H1 (cell line): Measurements from ENCODE around the gene POLR1F. TPM values are rescaled to one million over a fixed set of nuclear protein-coding genes. Genes with fewer than 3 reads are reported as not detected.

Source experiments
- CTCF ChIA-PET: fragments of 300-600 bp; sonication (Branson Sonifier 250); formaldehyde crosslinking; loops from one replicate; lab custom pipeline; 2021; ENCODE audit not compliant: partially characterized antibody; lab: Charles Lee
- POLR2A ChIA-PET: fragments of 300-600 bp; sonication (Branson Sonifier 250); formaldehyde crosslinking; loops from one replicate; lab custom pipeline; 2021; ENCODE audit warnings: inconsistent platforms; ENCODE audit not compliant: partially characterized antibody; lab: Charles Lee
- DNase-seq, 2 experiments: peaks; one replicate each; pipeline versions ENCODE4 v3.0.0 to v3.0.0-alpha.2; 2010 to 2022; ENCODE audit warnings: low spot score in 2 of 2, low read depth in 1 of 2, mixed read lengths in 1 of 2
- FAIRE-seq: peaks from 2 replicates; lab custom pipeline; 2011; peaks lifted over from hg19 to GRCh38; lab: Jason Lieb, UNC
- H2AFZ ChIP-seq: 2 replicates; pipeline ENCODE4 v1.8.1; 2012; ENCODE audit warnings: low read length, inconsistent platforms
- H2AK5ac ChIP-seq: 2 replicates; pipeline ENCODE4 v1.6.1; 2013; ENCODE audit warnings: low read depth, low read length
- H2BK120ac ChIP-seq: replicated peaks from 2 replicates; pipeline ENCODE3; 2013; ENCODE audit warnings: low read depth, low read length, inconsistent platforms
- H2BK12ac ChIP-seq: 2 replicates; pipeline ENCODE4 v1.6.1; 2013; ENCODE audit warnings: low read depth, low read length
- H2BK15ac ChIP-seq: 2 replicates; pipeline ENCODE4 v1.6.1; 2013; ENCODE audit warnings: low read length
- H2BK20ac ChIP-seq: 2 replicates; pipeline ENCODE4 v1.6.1; 2013; ENCODE audit warnings: low read length
- H2BK5ac ChIP-seq: 2 replicates; pipeline ENCODE4 v1.6.1; 2013; ENCODE audit warnings: low read depth, low read length
- H3K14ac ChIP-seq: 2 replicates; pipeline ENCODE4 v1.6.1; 2013; ENCODE audit warnings: inconsistent platforms; ENCODE audit not compliant: insufficient read length
- H3K18ac ChIP-seq: 2 replicates; pipeline ENCODE4 v1.6.1; 2013; ENCODE audit warnings: low read length; ENCODE audit errors: extremely low read depth
- H3K23ac ChIP-seq: 2 replicates; pipeline ENCODE4 v1.6.1; 2013; ENCODE audit warnings: inconsistent platforms; ENCODE audit not compliant: insufficient read length
- H3K23me2 ChIP-seq: 2 replicates; pipeline ENCODE4 v1.6.1; 2013; ENCODE audit warnings: low read depth, low read length
- H3K27ac ChIP-seq: 2 replicates; pipeline ENCODE4 v1.6.1; 2011; ENCODE audit warnings: low read depth, low read length, inconsistent platforms
- H3K27me3 ChIP-seq, 4 experiments: replicated peaks in 1 of 4; 1 replicate in 1 of 4; 2 replicates in 3 of 4; pipeline versions ENCODE4 v1.6.1 to v1.8.1; 2011 to 2013; ENCODE audit warnings: low read length in 3 of 4, mild to moderate bottlenecking in 3 of 4, inconsistent platforms in 2 of 4, mixed read lengths in 2 of 4, moderate library complexity in 1 of 4; ENCODE audit not compliant: control insufficient read depth in 3 of 4, insufficient read depth in 3 of 4; ENCODE audit errors: extremely low read depth in 1 of 4
- H3K36me3 ChIP-seq, 4 experiments: 2 replicates each; pipeline versions ENCODE4 v1.6.1 to v1.8.1; 2011 to 2013; ENCODE audit warnings: mild to moderate bottlenecking in 4 of 4, low read length in 3 of 4, moderate library complexity in 2 of 4, control low read depth in 1 of 4, inconsistent platforms in 1 of 4; ENCODE audit not compliant: insufficient read depth in 4 of 4, control insufficient read depth in 2 of 4
- H3K4ac ChIP-seq: replicated peaks from 2 replicates; pipeline ENCODE3; 2013; ENCODE audit warnings: low read length, low read depth, mixed read lengths, inconsistent platforms; ENCODE audit not compliant: insufficient read length
- H3K4me1 ChIP-seq, 4 experiments: replicated peaks in 1 of 4; 1 replicate in 1 of 4; 2 replicates in 3 of 4; pipeline versions ENCODE4 v1.6.1 to v1.8.1; 2011 to 2013; ENCODE audit warnings: low read length in 3 of 4, inconsistent platforms in 2 of 4, mixed read lengths in 1 of 4; ENCODE audit not compliant: insufficient read depth in 4 of 4, control insufficient read depth in 3 of 4
- H3K4me2 ChIP-seq, 2 experiments: 2 replicates each; pipeline versions ENCODE4 v1.6.1 to v1.8.1; 2011 to 2013; ENCODE audit warnings: low read depth in 2 of 2, low read length in 2 of 2, control low read depth in 1 of 2, inconsistent platforms in 1 of 2, mild to moderate bottlenecking in 1 of 2; ENCODE audit not compliant: insufficient read depth in 1 of 2
- H3K4me3 ChIP-seq, 4 experiments: fragments of 200-600, 300-600 bp in 1 of 4; sonication (generic), shearing (Covaris generic), sonication (Bioruptor Twin) in 1 of 4; 2 replicates each; pipeline versions ENCODE4 v1.5.1 to v1.8.1; 2011 to 2016; ENCODE audit warnings: low read length in 4 of 4, low read depth in 3 of 4, control low read depth in 2 of 4, inconsistent platforms in 2 of 4, mild to moderate bottlenecking in 2 of 4, mixed read lengths in 1 of 4, moderate library complexity in 1 of 4; ENCODE audit not compliant: insufficient read depth in 2 of 4; ENCODE audit errors: extremely low read depth in 1 of 4
- H3K56ac ChIP-seq: replicated peaks from 2 replicates; pipeline ENCODE3; 2013; ENCODE audit warnings: low read depth, mild to moderate bottlenecking, mixed read lengths, low read length, inconsistent platforms; ENCODE audit not compliant: insufficient read length
- H3K79me1 ChIP-seq: 2 replicates; pipeline ENCODE4 v1.6.1; 2013; ENCODE audit warnings: low read depth, low read length, control low read depth
- H3K79me2 ChIP-seq, 2 experiments: 2 replicates each; pipeline versions ENCODE4 v1.6.1 to v1.8.1; 2012 to 2013; ENCODE audit warnings: low read length in 2 of 2, mild to moderate bottlenecking in 2 of 2, inconsistent platforms in 1 of 2; ENCODE audit not compliant: insufficient read depth in 2 of 2, control insufficient read depth in 1 of 2
- H3K9ac ChIP-seq, 4 experiments: replicated peaks in 1 of 4; 1 replicate in 1 of 4; 2 replicates in 3 of 4; pipeline versions ENCODE4 v1.6.1 to v1.8.1; 2011 to 2013; ENCODE audit warnings: low read depth in 3 of 4, low read length in 3 of 4, control low read depth in 2 of 4, mild to moderate bottlenecking in 2 of 4, moderate library complexity in 2 of 4, inconsistent platforms in 1 of 4; ENCODE audit errors: extremely low read depth in 1 of 4
- H3K9me3 ChIP-seq, 2 experiments: 2 replicates each; pipeline versions ENCODE4 v1.6.1 to v1.8.1; 2012 to 2013; ENCODE audit warnings: mild to moderate bottlenecking in 2 of 2, moderate library complexity in 2 of 2, control low read depth in 1 of 2, inconsistent platforms in 1 of 2, low read depth in 1 of 2, low read length in 1 of 2, mixed read lengths in 1 of 2; ENCODE audit not compliant: insufficient read depth in 2 of 2
- H4K20me1 ChIP-seq, 2 experiments: replicated peaks in 1 of 2; 2 replicates each; pipeline versions ENCODE3 to v1.8.1; 2011 to 2013; ENCODE audit warnings: inconsistent platforms in 2 of 2, low read length in 2 of 2, mild to moderate bottlenecking in 1 of 2; ENCODE audit not compliant: insufficient read depth in 2 of 2, control insufficient read depth in 1 of 2
- H4K5ac ChIP-seq: 2 replicates; pipeline ENCODE4 v1.6.1; 2013; ENCODE audit warnings: low read length, low read depth, mixed read lengths, inconsistent platforms; ENCODE audit not compliant: insufficient read length
- H4K8ac ChIP-seq: 2 replicates; pipeline ENCODE4 v1.8.0; 2013; ENCODE audit warnings: mild to moderate bottlenecking, moderate library complexity, low read length, inconsistent platforms; ENCODE audit not compliant: insufficient read depth; ENCODE audit errors: extremely low read depth
- H4K91ac ChIP-seq: replicated peaks from 2 replicates; pipeline ENCODE3; 2013; ENCODE audit warnings: low read length, mixed read lengths, inconsistent platforms; ENCODE audit not compliant: insufficient read length
- CREB1 ChIP-seq: IDR thresholded peaks from 2 replicates; pipeline ENCODE4 v1.6.1; 2012; ENCODE audit warnings: inconsistent platforms
- KDM1A ChIP-seq: fragments of 200-600, 300-600 bp; sonication (generic); IDR thresholded peaks from 2 replicates; pipeline ENCODE4 v1.7.1; 2016; ENCODE audit warnings: mild to moderate bottlenecking, low read length, borderline replicate concordance
- NRF1 ChIP-seq: IDR thresholded peaks from 2 replicates; pipeline ENCODE4 v1.6.1; 2011; ENCODE audit warnings: mild to moderate bottlenecking, low read depth, low read length, improper control_type of control experiment
- PHF8 ChIP-seq: fragments of 200-600 bp; sonication (generic); conservative IDR thresholded peaks from 2 replicates; pipeline ENCODE4 v1.7.1; 2012; ENCODE audit warnings: low read depth, mild to moderate bottlenecking, inconsistent platforms, low read length, moderate library complexity
- POLR2A ChIP-seq, 2 experiments: IDR thresholded peaks; 1 replicate in 1 of 2; 2 replicates in 1 of 2; pipeline ENCODE4 v1.6.1; 2011; ENCODE audit warnings: low read depth in 2 of 2, low read length in 2 of 2, mild to moderate bottlenecking in 2 of 2; ENCODE audit errors: control extremely low read depth in 1 of 2
- RAD21 ChIP-seq, 2 experiments: IDR thresholded peaks in 1 of 2; conservative IDR thresholded peaks in 1 of 2; 2 replicates each; pipeline ENCODE4 v1.6.1; 2011; ENCODE audit warnings: low read depth in 2 of 2, low read length in 2 of 2, improper control_type of control experiment in 1 of 2, inconsistent platforms in 1 of 2, mild to moderate bottlenecking in 1 of 2, moderate library complexity in 1 of 2
- RBBP5 ChIP-seq: IDR thresholded peaks from 2 replicates; pipeline ENCODE4 v1.7.1; 2012; ENCODE audit warnings: low read depth, mild to moderate bottlenecking, inconsistent platforms, low read length, moderate library complexity, borderline replicate concordance
- SIN3A ChIP-seq, 2 experiments: IDR thresholded peaks in 1 of 2; conservative IDR thresholded peaks in 1 of 2; 2 replicates each; pipeline ENCODE4 v1.6.1; 2011 to 2012; ENCODE audit warnings: low read length in 2 of 2, improper control_type of control experiment in 1 of 2, low read depth in 1 of 2, mild to moderate bottlenecking in 1 of 2
- SIRT6 ChIP-seq: IDR thresholded peaks from one replicate; pipeline ENCODE4 v1.7.1; 2012; ENCODE audit warnings: low read length, inconsistent platforms
- WGBS, 2 experiments: shearing (Covaris generic) in 1 of 2; methylation state at CpG; one replicate each; pipeline versions ENCODE4 v1.1.6 to v1.1.7; 2013 to 2015; ENCODE audit warnings: low lambda C conversion rate in 2 of 2, mixed read lengths in 2 of 2, inconsistent platforms in 1 of 2, low coverage in 1 of 2, missing lambda C conversion rate in 1 of 2; ENCODE audit not compliant: insufficient replicate concordance in 2 of 2, insufficient coverage in 1 of 2, insufficient read length in 1 of 2; ENCODE audit errors: extremely low coverage in 1 of 2, missing lambda C conversion rate in 1 of 2; 5-methylcytosine and 5-hydroxymethylcytosine counted together
- polyA plus RNA-seq, 7 experiments: library from polyadenylated mRNA; depleted of rRNA in 3 of 7; stranded (reverse) in 5 of 7; unstranded in 2 of 7; fragments of >200 nt in 5 of 7; fragments of 200-250 nt in 2 of 7; gene quantifications; 1 replicate in 5 of 7; 2 replicates in 1 of 7; 4 replicates in 1 of 7; pipeline versions ENCODE4 v1.2.1 to v1.2.3, GENCODE V29; 2011 to 2013; ENCODE audit warnings: missing spikeins in 2 of 7, mixed read lengths in 2 of 7
- total RNA-seq: library from RNA; stranded (reverse); fragmentation: NEBNext Ultra II Directional; extraction: Animal tissue kit (Norgen Biotek cat#: 25700); gene quantifications from 2 replicates; pipeline ENCODE4 v1.2.1, GENCODE V29; 2021
- TF ChIP-seq, protein P1 (sequence below), 3 experiments: IDR thresholded peaks; 1 replicate in 2 of 3; 2 replicates in 1 of 3; pipeline versions ENCODE4 v1.5.1 to v1.6.1; 2011; ENCODE audit warnings: low read length in 3 of 3, mild to moderate bottlenecking in 3 of 3, inconsistent platforms in 2 of 3, low read depth in 1 of 3, moderate library complexity in 1 of 3; ENCODE audit not compliant: insufficient read depth in 1 of 3; ENCODE audit errors: control extremely low read depth in 1 of 3
- TF ChIP-seq, protein P2 (sequence below): IDR thresholded peaks from 2 replicates; pipeline ENCODE4 v1.6.1; 2012; ENCODE audit warnings: inconsistent platforms

POLR1F gene
- total and polyA plus RNA-seq, 2 of the 8 experiments (the other 6 are each of a cell fraction or from before 2014, with no cell fraction given), result 11.2 to 24.6 TPM

DNA sequence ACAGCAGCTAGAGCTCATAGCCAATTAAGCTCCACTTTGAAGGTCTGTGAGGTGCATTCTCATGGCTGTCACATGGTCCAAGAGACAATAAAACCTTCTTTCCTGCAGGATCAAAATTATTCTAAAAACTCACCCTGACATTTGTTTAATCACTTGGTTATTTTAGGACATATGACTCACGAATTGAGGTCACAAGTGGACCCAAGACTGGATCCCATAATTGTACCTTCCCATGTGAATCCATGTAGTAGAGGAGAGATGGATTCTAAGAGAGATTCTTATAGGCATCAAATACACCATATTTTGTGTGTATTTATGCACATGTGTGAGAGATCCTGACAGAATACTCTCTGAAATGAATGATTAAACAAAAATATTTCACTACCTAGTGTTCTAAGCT lies 18.1 kb downstream of the POLR1F start:
- Histone ChIP-seq H2BK20ac (no peak overlapping the region), H3K4me1 (peaks cover 0 to 2% (median under 1%) of the 10 kb centered on the region in 4 experiments; a peak in 2 of 7 replicates), H3K79me2 (no peaks in the 10 kb centered on the region), H3K4me2 (no peak overlapping the region), H4K91ac (no peak overlapping the region), H3K18ac (no peak overlapping the region), H4K5ac (no peak overlapping the region), H3K4ac (no peak overlapping the region), H3K9me3 (peaks cover 4 to 9% of the 10 kb centered on the region in 2 experiments; a peak in 3 of 4 replicates), H2AK5ac (no peak overlapping the region), H3K27ac (no peak overlapping the region), H4K8ac (no peak overlapping the region), H2BK12ac (no peak overlapping the region), H3K56ac (no peak overlapping the region), H2AFZ (no peak overlapping the region), H3K36me3 (no peaks in the 10 kb centered on the region), H3K14ac (no peak overlapping the region), H2BK15ac (no peak overlapping the region), H3K23me2 (no peaks in the 10 kb centered on the region), H3K79me1 (no peaks in the 10 kb centered on the region), H3K27me3 (no peaks in the 10 kb centered on the region), H2BK5ac (no peak overlapping the region), H3K4me3 (no peak overlapping the region), H4K20me1 (no peaks in the 10 kb centered on the region), H2BK120ac (no peak overlapping the region), H3K23ac (no peak overlapping the region), H3K9ac (no peak overlapping the region)
- POLR2A ChIA-PET, result no interaction called here
- no peak for DNase-seq
- FAIRE-seq, result no peak
- 76% methylated on average over 1 of the region's 1 CpG; no CpG with 5 or more reads in 1 of the 2 experiments for WGBS, 2 experiments
- CTCF ChIA-PET, result no interaction called here
- TF ChIP-seq, protein P1, sequence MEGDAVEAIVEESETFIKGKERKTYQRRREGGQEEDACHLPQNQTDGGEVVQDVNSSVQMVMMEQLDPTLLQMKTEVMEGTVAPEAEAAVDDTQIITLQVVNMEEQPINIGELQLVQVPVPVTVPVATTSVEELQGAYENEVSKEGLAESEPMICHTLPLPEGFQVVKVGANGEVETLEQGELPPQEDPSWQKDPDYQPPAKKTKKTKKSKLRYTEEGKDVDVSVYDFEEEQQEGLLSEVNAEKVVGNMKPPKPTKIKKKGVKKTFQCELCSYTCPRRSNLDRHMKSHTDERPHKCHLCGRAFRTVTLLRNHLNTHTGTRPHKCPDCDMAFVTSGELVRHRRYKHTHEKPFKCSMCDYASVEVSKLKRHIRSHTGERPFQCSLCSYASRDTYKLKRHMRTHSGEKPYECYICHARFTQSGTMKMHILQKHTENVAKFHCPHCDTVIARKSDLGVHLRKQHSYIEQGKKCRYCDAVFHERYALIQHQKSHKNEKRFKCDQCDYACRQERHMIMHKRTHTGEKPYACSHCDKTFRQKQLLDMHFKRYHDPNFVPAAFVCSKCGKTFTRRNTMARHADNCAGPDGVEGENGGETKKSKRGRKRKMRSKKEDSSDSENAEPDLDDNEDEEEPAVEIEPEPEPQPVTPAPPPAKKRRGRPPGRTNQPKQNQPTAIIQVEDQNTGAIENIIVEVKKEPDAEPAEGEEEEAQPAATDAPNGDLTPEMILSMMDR (IDR thresholded peaks at IDR 0.05; ENCODE audit: control extremely low read depth in 1 of 3, insufficient read depth in 1 of 3, low read depth in 1 of 3, low read length in 3 of 3), result no peak
- TF ChIP-seq NRF1 (no peak), POLR2A (IDR thresholded peaks at IDR 0.05; ENCODE audit: control extremely low read depth in 1 of 2, low read depth in 2 of 2, low read length in 2 of 2) (no peak), SIN3A (conservative IDR thresholded peaks at IDR 0.05 in 1 of 2, IDR thresholded peaks at IDR 0.05 in 1 of 2; ENCODE audit: low read depth in 1 of 2, low read length in 2 of 2) (no peak), PHF8 (no peak), RAD21 (IDR thresholded peaks at IDR 0.05 in 1 of 2, conservative IDR thresholded peaks at IDR 0.05 in 1 of 2; ENCODE audit: low read depth in 2 of 2, low read length in 2 of 2) (no peak), CREB1 (no peak), SIRT6 (no peak), KDM1A (no peak), RBBP5 (no peak)
- TF ChIP-seq, protein P2, sequence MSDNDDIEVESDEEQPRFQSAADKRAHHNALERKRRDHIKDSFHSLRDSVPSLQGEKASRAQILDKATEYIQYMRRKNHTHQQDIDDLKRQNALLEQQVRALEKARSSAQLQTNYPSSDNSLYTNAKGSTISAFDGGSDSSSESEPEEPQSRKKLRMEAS, result no peak
